Frontal cortex (tissue), 4 donors: Measurements from ENCODE around the gene CPNE2. TPM values are rescaled to one million over a fixed set of nuclear protein-coding genes. Genes with fewer than 3 reads are reported as not detected.
"Not testable (repeated sequence)": the region's sequence is repeated elsewhere in the genome, so short reads cannot be mapped to it uniquely, and the experiment has no call there.

ENCODE experiments used
- DNase-seq, 2 donors: peaks; one replicate each; pipeline ENCODE4 v3.0.0; 2012; ENCODE audit warnings: low spot score in 2 of 2
- FAIRE-seq: peaks from 2 replicates; lab custom pipeline; 2012; peaks lifted over from hg19 to GRCh38; lab: Jason Lieb, UNC
- total RNA-seq: library from RNA; depleted of rRNA; stranded (reverse); fragments of >200 nt; gene quantifications from one replicate; pipeline ENCODE4 v1.2.3, GENCODE V29; 2014
- donor health status: control.
- donor health status: control.
- donor health status: control.

The CPNE2 gene
- total RNA-seq, 1 donor from 2014 or later = 44.8 TPM

GRCh38 chr16:57186872-57187854 lies 94.8 kb downstream of the CPNE2 start:
- DNase-seq (no peak), FAIRE-seq (no peak)

GRCh38 chr16:57187902-57188710 lies 95.7 kb downstream of the CPNE2 start:
- not testable (repeated sequence) for DNase-seq, FAIRE-seq

- FAIRE-seq (no peak), DNase-seq (no peak)
Observed at GRCh38 chr16:57188711-57189002, 96.3 kb downstream of the CPNE2 start.

GRCh38 chr16:57189527-57189926 lies 97.1 kb downstream of the CPNE2 start:
- FAIRE-seq, DNase-seq: not testable (repeated sequence)

GRCh38 chr16:57190136-57190535 lies 97.8 kb downstream of the CPNE2 start:
- FAIRE-seq (no peak), DNase-seq (no peak)

- FAIRE-seq = no peak
- no peak for DNase-seq
Observed at GRCh38 chr16:57191056-57191571, 98.7 kb downstream of the CPNE2 start.

GRCh38 chr16:57192146-57192545 lies 99.8 kb downstream of the CPNE2 start:
- DNase-seq (no peak), FAIRE-seq (no peak)

- FAIRE-seq = no peak
- no peak for DNase-seq
Observed at GRCh38 chr16:57192720-57193486, 100.5 kb downstream of the CPNE2 start.

GRCh38 chr16:57194512-57194911 lies 102.1 kb downstream of the CPNE2 start:
- FAIRE-seq (no peak), DNase-seq (no peak)

GRCh38 chr16:57196286-57196685 lies 103.9 kb downstream of the CPNE2 start:
- FAIRE-seq (no peak), DNase-seq (no peak)

- FAIRE-seq = no peak
Observed at GRCh38 chr16:57196753-57197152, 104.4 kb downstream of the CPNE2 start.

More at GRCh38 chr16:57196753-57197152, 104.4 kb downstream of the CPNE2 start:
- no peak for DNase-seq

Other genes with a start within 250 kb of the CPNE2 start
- not detected for gene SLC12A3, start 227.4 kb upstream of the CPNE2 start, total RNA-seq
- gene HERPUD1, start 160.4 kb upstream of the CPNE2 start, total RNA-seq = 42.0 TPM
- 0.82 TPM for gene CETP, start 130.6 kb upstream of the CPNE2 start, total RNA-seq
- 0.41 TPM for gene NLRC5, start 103.0 kb upstream of the CPNE2 start, total RNA-seq
- gene PSME3IP1, start 93.5 kb downstream of the CPNE2 start, total RNA-seq = 142 TPM
- gene RSPRY1, start 93.7 kb downstream of the CPNE2 start, total RNA-seq = 69.7 TPM
- gene ARL2BP, start 152.7 kb downstream of the CPNE2 start, total RNA-seq = 81.9 TPM
- 1.6 TPM for gene PLLP, start 192.1 kb downstream of the CPNE2 start, total RNA-seq